HEK293 (cell line): Measurements from ENCODE around the gene NENF.

Experiments used
- EGR2 ChIP-seq: fragments of 450-650 bp; formaldehyde crosslinking; IDR thresholded peaks from 2 replicates; pipeline ENCODE4 v1.5.1; 2016; ENCODE audit warnings: low read depth, missing biosample characterization, missing genetic modification characterization
- KLF1 ChIP-seq: fragments of 450-650 bp; formaldehyde crosslinking; IDR thresholded peaks from 2 replicates; pipeline ENCODE4 v1.5.1; 2016; ENCODE audit warnings: missing biosample characterization, missing genetic modification characterization
- KLF10 ChIP-seq: fragments of 450-650 bp; IDR thresholded peaks from 2 replicates; pipeline ENCODE4 v1.5.1; 2018; ENCODE audit warnings: missing biosample characterization, mild to moderate bottlenecking, missing genetic modification characterization
- KLF9 ChIP-seq: fragments of 450-650 bp; formaldehyde crosslinking; IDR thresholded peaks from 2 replicates; pipeline ENCODE4 v1.5.1; 2016; ENCODE audit warnings: missing biosample characterization, missing genetic modification characterization, low read depth
- SP3 ChIP-seq: fragments of 450-650 bp; formaldehyde crosslinking; IDR thresholded peaks from 2 replicates; pipeline ENCODE4 v1.5.1; 2016; ENCODE audit warnings: missing biosample characterization, missing genetic modification characterization
- ZBTB20 ChIP-seq: fragments of 450-650 bp; formaldehyde crosslinking; IDR thresholded peaks from 2 replicates; pipeline ENCODE4 v1.5.1; 2016; ENCODE audit warnings: missing biosample characterization, missing genetic modification characterization
- ZBTB44 ChIP-seq: fragments of 450-650 bp; IDR thresholded peaks from 2 replicates; pipeline ENCODE4 v1.5.1; 2018; ENCODE audit warnings: missing biosample characterization, mild to moderate bottlenecking, missing genetic modification characterization
- ZBTB8A ChIP-seq: fragments of 450-650 bp; formaldehyde crosslinking; IDR thresholded peaks from 2 replicates; pipeline ENCODE4 v1.5.1; 2016; ENCODE audit warnings: missing biosample characterization, missing genetic modification characterization
- ZNF155 ChIP-seq: fragments of 450-650 bp; formaldehyde crosslinking; IDR thresholded peaks from 2 replicates; pipeline ENCODE4 v1.5.1; 2016; ENCODE audit warnings: missing biosample characterization, missing genetic modification characterization
- ZNF214 ChIP-seq: fragments of 450-650 bp; formaldehyde crosslinking; IDR thresholded peaks from 2 replicates; pipeline ENCODE4 v1.5.1; 2017; ENCODE audit warnings: missing biosample characterization, mild to moderate bottlenecking, missing genetic modification characterization, borderline replicate concordance
- ZNF223 ChIP-seq: fragments of 450-650 bp; formaldehyde crosslinking; IDR thresholded peaks from 2 replicates; pipeline ENCODE4 v1.5.1; 2016; ENCODE audit warnings: missing biosample characterization, missing genetic modification characterization
- ZNF335 ChIP-seq: fragments of 450-650 bp; formaldehyde crosslinking; conservative IDR thresholded peaks from 2 replicates; pipeline ENCODE4 v1.5.1; 2016; ENCODE audit warnings: missing biosample characterization, missing genetic modification characterization
- ZNF561 ChIP-seq: fragments of 450-650 bp; IDR thresholded peaks from 2 replicates; pipeline ENCODE4 v1.5.1; 2018; ENCODE audit warnings: missing biosample characterization, missing genetic modification characterization, borderline replicate concordance
- ZNF600 ChIP-seq: fragments of 450-650 bp; formaldehyde crosslinking; IDR thresholded peaks from 2 replicates; pipeline ENCODE4 v1.5.1; 2016; ENCODE audit warnings: missing biosample characterization, missing genetic modification characterization
- ZNF658 ChIP-seq: fragments of 450-650 bp; formaldehyde crosslinking; IDR thresholded peaks from 2 replicates; pipeline ENCODE4; 2016; ENCODE audit warnings: missing biosample characterization, missing genetic modification characterization
- TF ChIP-seq, protein P1 (sequence below): fragments of 450-650 bp; formaldehyde crosslinking; IDR thresholded peaks from 2 replicates; pipeline ENCODE4 v1.5.1; 2017; ENCODE audit warnings: missing biosample characterization, mild to moderate bottlenecking, missing genetic modification characterization, moderate library complexity
- TF ChIP-seq, protein P2 (sequence below): fragments of 450-650 bp; formaldehyde crosslinking; IDR thresholded peaks from 2 replicates; pipeline ENCODE4 v1.5.1; 2017; ENCODE audit warnings: missing biosample characterization, missing genetic modification characterization
- TF ChIP-seq, protein P3 (sequence below): fragments of 450-650 bp; formaldehyde crosslinking; IDR thresholded peaks from 2 replicates; pipeline ENCODE4 v1.5.1; 2016; ENCODE audit warnings: missing biosample characterization, missing genetic modification characterization
- TF ChIP-seq, protein P4 (sequence below): fragments of 450-650 bp; formaldehyde crosslinking; IDR thresholded peaks from 2 replicates; pipeline ENCODE4 v1.5.1; 2016; ENCODE audit warnings: missing biosample characterization, missing genetic modification characterization

The NENF gene

DNA sequence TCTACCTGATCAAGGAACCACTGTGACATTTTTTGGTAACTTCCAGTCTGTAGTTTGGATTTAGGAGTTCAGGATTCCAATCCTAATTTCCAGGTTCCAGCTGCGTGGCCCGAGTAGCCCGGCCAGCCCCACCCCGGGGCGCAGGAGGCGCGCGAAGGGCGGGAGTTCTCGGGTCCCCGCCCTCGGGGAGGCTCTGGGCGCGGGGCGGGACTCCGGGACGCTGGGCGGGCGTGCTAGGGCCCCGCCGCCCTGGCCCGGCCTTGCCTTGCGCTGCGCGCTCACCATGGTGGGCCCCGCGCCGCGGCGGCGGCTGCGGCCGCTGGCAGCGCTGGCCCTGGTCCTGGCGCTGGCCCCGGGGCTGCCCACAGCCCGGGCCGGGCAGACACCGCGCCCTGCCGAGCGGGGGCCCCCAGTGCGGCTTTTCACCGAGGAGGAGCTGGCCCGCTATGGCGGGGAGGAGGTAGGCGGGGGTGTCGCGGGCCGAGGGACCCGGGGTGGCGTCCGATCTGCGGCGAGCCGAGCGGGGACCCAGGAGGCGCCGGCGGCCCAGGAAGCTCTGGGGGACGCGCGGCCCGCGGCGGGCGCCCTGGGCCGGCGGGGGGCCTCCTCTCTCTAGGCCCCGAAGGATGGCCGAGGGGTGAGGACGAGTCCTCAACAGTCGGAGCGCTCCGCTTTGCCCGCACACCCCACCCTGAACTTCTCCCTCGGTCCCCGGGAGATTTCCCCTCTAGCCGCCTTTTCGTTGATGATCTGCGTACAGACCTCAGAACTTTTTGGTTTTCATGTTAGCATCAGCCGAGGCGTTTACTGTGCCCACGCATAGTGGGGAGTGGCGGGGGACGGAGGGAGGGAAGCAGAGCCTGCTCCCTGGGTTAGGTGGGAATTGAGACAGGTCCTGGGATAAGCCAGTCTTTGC, at the start of gene NENF (continued):
- TF ChIP-seq, protein P1, sequence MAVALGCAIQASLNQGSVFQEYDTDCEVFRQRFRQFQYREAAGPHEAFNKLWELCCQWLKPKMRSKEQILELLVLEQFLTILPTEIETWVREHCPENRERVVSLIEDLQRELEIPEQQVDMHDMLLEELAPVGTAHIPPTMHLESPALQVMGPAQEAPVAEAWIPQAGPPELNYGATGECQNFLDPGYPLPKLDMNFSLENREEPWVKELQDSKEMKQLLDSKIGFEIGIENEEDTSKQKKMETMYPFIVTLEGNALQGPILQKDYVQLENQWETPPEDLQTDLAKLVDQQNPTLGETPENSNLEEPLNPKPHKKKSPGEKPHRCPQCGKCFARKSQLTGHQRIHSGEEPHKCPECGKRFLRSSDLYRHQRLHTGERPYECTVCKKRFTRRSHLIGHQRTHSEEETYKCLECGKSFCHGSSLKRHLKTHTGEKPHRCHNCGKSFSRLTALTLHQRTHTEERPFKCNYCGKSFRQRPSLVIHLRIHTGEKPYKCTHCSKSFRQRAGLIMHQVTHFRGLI: peak; percentile 58; the same call in 1 of the 2 replicates
- TF ChIP-seq, protein P2, sequence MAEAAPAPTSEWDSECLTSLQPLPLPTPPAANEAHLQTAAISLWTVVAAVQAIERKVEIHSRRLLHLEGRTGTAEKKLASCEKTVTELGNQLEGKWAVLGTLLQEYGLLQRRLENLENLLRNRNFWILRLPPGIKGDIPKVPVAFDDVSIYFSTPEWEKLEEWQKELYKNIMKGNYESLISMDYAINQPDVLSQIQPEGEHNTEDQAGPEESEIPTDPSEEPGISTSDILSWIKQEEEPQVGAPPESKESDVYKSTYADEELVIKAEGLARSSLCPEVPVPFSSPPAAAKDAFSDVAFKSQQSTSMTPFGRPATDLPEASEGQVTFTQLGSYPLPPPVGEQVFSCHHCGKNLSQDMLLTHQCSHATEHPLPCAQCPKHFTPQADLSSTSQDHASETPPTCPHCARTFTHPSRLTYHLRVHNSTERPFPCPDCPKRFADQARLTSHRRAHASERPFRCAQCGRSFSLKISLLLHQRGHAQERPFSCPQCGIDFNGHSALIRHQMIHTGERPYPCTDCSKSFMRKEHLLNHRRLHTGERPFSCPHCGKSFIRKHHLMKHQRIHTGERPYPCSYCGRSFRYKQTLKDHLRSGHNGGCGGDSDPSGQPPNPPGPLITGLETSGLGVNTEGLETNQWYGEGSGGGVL (tag by site-specific recombination): peak; percentile 31; the same call in 1 of the 2 replicates
- TF ChIP-seq KLF1 (tag by site-specific recombination) (peak; percentile 53), ZBTB44 (tag by site-specific recombination) (no peak), KLF10 (tag by site-specific recombination) (peak; percentile 73), ZBTB8A (tag by site-specific recombination) (peak; percentile 99), ZNF600 (peak; percentile 71; the same call in 1 of the 2 replicates), ZNF155 (tag by site-specific recombination) (no peak), EGR2 (tag by site-specific recombination) (peak; percentile 64; the same call in 1 of the 2 replicates), ZNF561 (tag by site-specific recombination) (peak; percentile 16; the same call in 1 of the 2 replicates), ZNF223 (tag by site-specific recombination) (no peak), ZNF658 (tag by site-specific recombination) (no peak), ZNF335 (tag by site-specific recombination) (peak; percentile 85), ZBTB20 (tag by site-specific recombination) (peak; percentile 74; the same call in 1 of the 2 replicates), KLF9 (tag by site-specific recombination) (0 out of 2 replicates have a peak, but pooled peaks have one; percentile 21), ZNF214 (tag by site-specific recombination) (no peak), SP3 (tag by site-specific recombination) (peak; percentile 72)
- TF ChIP-seq, protein P3, sequence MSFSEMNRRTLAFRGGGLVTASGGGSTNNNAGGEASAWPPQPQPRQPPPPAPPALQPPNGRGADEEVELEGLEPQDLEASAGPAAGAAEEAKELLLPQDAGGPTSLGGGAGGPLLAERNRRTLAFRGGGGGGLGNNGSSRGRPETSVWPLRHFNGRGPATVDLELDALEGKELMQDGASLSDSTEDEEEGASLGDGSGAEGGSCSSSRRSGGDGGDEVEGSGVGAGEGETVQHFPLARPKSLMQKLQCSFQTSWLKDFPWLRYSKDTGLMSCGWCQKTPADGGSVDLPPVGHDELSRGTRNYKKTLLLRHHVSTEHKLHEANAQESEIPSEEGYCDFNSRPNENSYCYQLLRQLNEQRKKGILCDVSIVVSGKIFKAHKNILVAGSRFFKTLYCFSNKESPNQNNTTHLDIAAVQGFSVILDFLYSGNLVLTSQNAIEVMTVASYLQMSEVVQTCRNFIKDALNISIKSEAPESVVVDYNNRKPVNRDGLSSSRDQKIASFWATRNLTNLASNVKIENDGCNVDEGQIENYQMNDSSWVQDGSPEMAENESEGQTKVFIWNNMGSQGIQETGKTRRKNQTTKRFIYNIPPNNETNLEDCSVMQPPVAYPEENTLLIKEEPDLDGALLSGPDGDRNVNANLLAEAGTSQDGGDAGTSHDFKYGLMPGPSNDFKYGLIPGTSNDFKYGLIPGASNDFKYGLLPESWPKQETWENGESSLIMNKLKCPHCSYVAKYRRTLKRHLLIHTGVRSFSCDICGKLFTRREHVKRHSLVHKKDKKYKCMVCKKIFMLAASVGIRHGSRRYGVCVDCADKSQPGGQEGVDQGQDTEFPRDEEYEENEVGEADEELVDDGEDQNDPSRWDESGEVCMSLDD (tag by site-specific recombination): 0 out of 2 replicates have a peak, but pooled peaks have one; percentile 34
- TF ChIP-seq, protein P4, sequence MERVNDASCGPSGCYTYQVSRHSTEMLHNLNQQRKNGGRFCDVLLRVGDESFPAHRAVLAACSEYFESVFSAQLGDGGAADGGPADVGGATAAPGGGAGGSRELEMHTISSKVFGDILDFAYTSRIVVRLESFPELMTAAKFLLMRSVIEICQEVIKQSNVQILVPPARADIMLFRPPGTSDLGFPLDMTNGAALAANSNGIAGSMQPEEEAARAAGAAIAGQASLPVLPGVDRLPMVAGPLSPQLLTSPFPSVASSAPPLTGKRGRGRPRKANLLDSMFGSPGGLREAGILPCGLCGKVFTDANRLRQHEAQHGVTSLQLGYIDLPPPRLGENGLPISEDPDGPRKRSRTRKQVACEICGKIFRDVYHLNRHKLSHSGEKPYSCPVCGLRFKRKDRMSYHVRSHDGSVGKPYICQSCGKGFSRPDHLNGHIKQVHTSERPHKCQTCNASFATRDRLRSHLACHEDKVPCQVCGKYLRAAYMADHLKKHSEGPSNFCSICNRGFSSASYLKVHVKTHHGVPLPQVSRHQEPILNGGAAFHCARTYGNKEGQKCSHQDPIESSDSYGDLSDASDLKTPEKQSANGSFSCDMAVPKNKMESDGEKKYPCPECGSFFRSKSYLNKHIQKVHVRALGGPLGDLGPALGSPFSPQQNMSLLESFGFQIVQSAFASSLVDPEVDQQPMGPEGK (tag by site-specific recombination): peak; percentile 32; the same call in 1 of the 2 replicates
